Measurements from ENCODE around the gene FABP2. TPM values are rescaled to one million over a fixed set of nuclear protein-coding genes. Genes with fewer than 3 reads are reported as not detected.

FABP2 gene
- polyA plus RNA-seq, 1 donor (not counting 4 experiments of a cell fraction or from before 2014, with no cell fraction given), result not detected

GRCh38 chr4:119317990-119318389 lies 3.9 kb downstream of the FABP2 start:
- Histone ChIP-seq H3K27me3 (ENCODE audit: control insufficient read depth, extremely low read depth, insufficient read depth, low read length) (no peaks in the 10 kb centered on the region), H3K4me3 (ENCODE audit: control insufficient read depth in 2 of 3, extremely low read depth in 1 of 3, insufficient read depth in 2 of 3, low read depth in 1 of 3, low read length in 3 of 3) (no peak overlapping the region), H4K20me1 (ENCODE audit: control insufficient read depth, extremely low read depth, insufficient read depth, low read length) (no peaks in the 10 kb centered on the region), H3K79me2 (ENCODE audit: control insufficient read depth, insufficient read depth, low read length) (no peaks in the 10 kb centered on the region), H3K9me1 (ENCODE audit: control insufficient read depth, extremely low read depth, insufficient read depth, low read length) (no peaks in the 10 kb centered on the region), H3K9me3 (ENCODE audit: control insufficient read depth, low read depth, low read length) (no peaks in the 10 kb centered on the region), H3K4me1 (ENCODE audit: control insufficient read depth, extremely low read depth, insufficient read depth, low read length) (no peaks in the 10 kb centered on the region), H2AFZ (ENCODE audit: control insufficient read depth, low read length) (no peak overlapping the region), H3K4me2 (ENCODE audit: control insufficient read depth, extremely low read depth, insufficient read depth, low read depth, low read length) (no peak overlapping the region), H3K36me3 (ENCODE audit: control insufficient read depth in 2 of 2, extremely low read depth in 1 of 2, insufficient read depth in 2 of 2, low read length in 2 of 2) (no peaks in the 10 kb centered on the region), H3K9ac (ENCODE audit: control insufficient read depth, extremely low read depth, insufficient read depth, low read length) (no peak overlapping the region), H3K27ac (ENCODE audit: control insufficient read depth, insufficient read depth, low read length) (no peak overlapping the region)
- DNase-seq (ENCODE audit: low read depth, low spot score) (no peak), FAIRE-seq (no peak)
- dilution Hi-C loops (cut with MboI; ENCODE audit: extremely low pct_ligation_motif_present, low sequenced_read_pairs), result no loop called here
- TF ChIP-seq CTCF (optimal IDR thresholded peaks at IDR 0.05 in 1 of 3, IDR thresholded peaks at IDR 0.05 in 1 of 3, conservative IDR thresholded peaks at IDR 0.05 in 1 of 3; ENCODE audit: extremely low read depth in 1 of 3, insufficient read depth in 2 of 3, low read length in 3 of 3) (no peak), EZH2 (IDR thresholded peaks at IDR 0.05; ENCODE audit: low read length) (no peak)

- Histone ChIP-seq H2AFZ (ENCODE audit: control insufficient read depth, low read length) (no peak overlapping the region), H3K9me1 (ENCODE audit: control insufficient read depth, extremely low read depth, insufficient read depth, low read length) (no peaks in the 10 kb centered on the region), H3K9me3 (ENCODE audit: control insufficient read depth, low read depth, low read length) (no peaks in the 10 kb centered on the region), H3K9ac (ENCODE audit: control insufficient read depth, extremely low read depth, insufficient read depth, low read length) (no peak overlapping the region), H3K4me3 (ENCODE audit: control insufficient read depth in 2 of 3, extremely low read depth in 1 of 3, insufficient read depth in 2 of 3, low read depth in 1 of 3, low read length in 3 of 3) (no peak overlapping the region), H3K4me2 (ENCODE audit: control insufficient read depth, extremely low read depth, insufficient read depth, low read depth, low read length) (no peak overlapping the region), H3K36me3 (ENCODE audit: control insufficient read depth in 2 of 2, extremely low read depth in 1 of 2, insufficient read depth in 2 of 2, low read length in 2 of 2) (no peaks in the 10 kb centered on the region), H3K27ac (ENCODE audit: control insufficient read depth, insufficient read depth, low read length) (no peak overlapping the region), H3K4me1 (ENCODE audit: control insufficient read depth, extremely low read depth, insufficient read depth, low read length) (no peaks in the 10 kb centered on the region), H4K20me1 (ENCODE audit: control insufficient read depth, extremely low read depth, insufficient read depth, low read length) (no peaks in the 10 kb centered on the region), H3K27me3 (ENCODE audit: control insufficient read depth, extremely low read depth, insufficient read depth, low read length) (no peaks in the 10 kb centered on the region), H3K79me2 (ENCODE audit: control insufficient read depth, insufficient read depth, low read length) (no peaks in the 10 kb centered on the region)
- DNase-seq (ENCODE audit: low read depth, low spot score), result no peak
- TF ChIP-seq EZH2 (IDR thresholded peaks at IDR 0.05; ENCODE audit: low read length), result no peak
- TF ChIP-seq CTCF (optimal IDR thresholded peaks at IDR 0.05 in 1 of 3, IDR thresholded peaks at IDR 0.05 in 1 of 3, conservative IDR thresholded peaks at IDR 0.05 in 1 of 3; ENCODE audit: extremely low read depth in 1 of 3, insufficient read depth in 2 of 3, low read length in 3 of 3), result no peak
- no peak for FAIRE-seq
- dilution Hi-C loops (cut with MboI; ENCODE audit: extremely low pct_ligation_motif_present, low sequenced_read_pairs), result no loop called here
Observed at GRCh38 chr4:119315036-119315435, 6.9 kb downstream of the FABP2 start.

All from keratinocyte (primary cell).